Osteocyte (in vitro differentiated cells): Measurements from ENCODE around the gene SHE. TPM values are rescaled to one million over a fixed set of nuclear protein-coding genes. Genes with fewer than 3 reads are reported as not detected.

Experiments
- DNase-seq: peaks from one replicate; pipeline ENCODE4 v3.0.0; 2021; ENCODE audit warnings: mixed read lengths; ENCODE audit not compliant: unreplicated experiment; ENCODE audit errors: extremely low spot score
- H3K27ac Mint-ChIP-seq: one replicate; pipeline ENCODE4 v1.8.0; 2021; ENCODE audit warnings: mild to moderate bottlenecking, mixed read lengths; ENCODE audit not compliant: unreplicated experiment
- H3K27me3 Mint-ChIP-seq: one replicate; pipeline ENCODE4 v1.8.0; 2021; ENCODE audit warnings: mixed read lengths; ENCODE audit not compliant: unreplicated experiment
- H3K36me3 Mint-ChIP-seq: one replicate; pipeline ENCODE4 v1.8.0; 2021; ENCODE audit warnings: mixed read lengths; ENCODE audit not compliant: unreplicated experiment
- H3K4me1 Mint-ChIP-seq: one replicate; pipeline ENCODE4 v1.8.0; 2021; ENCODE audit warnings: mixed read lengths; ENCODE audit not compliant: unreplicated experiment
- H3K4me3 Mint-ChIP-seq: one replicate; pipeline ENCODE4 v1.8.0; 2021; ENCODE audit warnings: mild to moderate bottlenecking, moderate library complexity, mixed read lengths; ENCODE audit not compliant: unreplicated experiment
- H3K9me3 Mint-ChIP-seq: one replicate; pipeline ENCODE4 v1.8.0; 2021; ENCODE audit warnings: mixed read lengths; ENCODE audit not compliant: unreplicated experiment
- total RNA-seq: library from RNA; stranded (reverse); gene quantifications from 2 replicates; pipeline ENCODE4 v1.2.1, GENCODE V29; 2021
- TF ChIP-seq, protein P1 (sequence below): fragments of 200-600 bp; sonication (generic); IDR thresholded peaks from 2 replicates; pipeline ENCODE4 v1.5.0; 2021; ENCODE audit warnings: antibody characterized with exemption, mild to moderate bottlenecking, moderate library complexity

Gene SHE
- total RNA-seq, 1 donor from 2014 or later = not detected

DNA sequence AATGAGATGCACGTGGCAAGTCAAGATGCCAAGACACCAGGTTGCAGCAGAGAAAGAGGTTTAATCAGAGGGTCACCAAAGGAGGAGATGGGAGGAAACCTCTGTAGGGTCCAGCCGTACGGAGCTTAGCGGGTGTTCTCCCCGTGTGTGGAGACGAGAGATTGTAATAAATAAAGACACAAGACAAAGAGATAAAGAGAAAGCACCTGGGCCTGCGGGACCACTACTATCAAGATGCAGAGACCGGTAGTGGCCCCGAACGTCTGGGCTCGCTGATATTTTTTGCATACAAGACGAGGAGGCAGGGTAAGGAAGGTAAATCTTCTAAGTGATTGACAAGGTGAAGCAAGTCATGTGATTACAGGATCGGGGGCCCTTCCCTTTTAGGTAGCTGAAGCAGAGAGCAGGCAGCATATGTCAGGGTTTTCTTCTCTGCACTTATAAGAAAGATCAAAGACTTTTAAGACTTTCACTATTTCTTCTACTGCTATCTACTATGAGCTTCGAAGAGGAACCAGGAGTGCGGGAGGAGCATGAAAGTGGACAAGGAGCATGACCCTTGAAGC is 41.4 kb downstream of the SHE start:
- Mint-ChIP-seq H3K36me3 (peaks cover 24% of the 10 kb centered on the region), H3K27ac (peak overlapping the region; percentile 96), H3K4me3 (no peak overlapping the region), H3K27me3 (no peaks in the 10 kb centered on the region), H3K9me3 (no peaks in the 10 kb centered on the region), H3K4me1 (peaks cover 50% of the 10 kb centered on the region)
- TF ChIP-seq, protein P1, sequence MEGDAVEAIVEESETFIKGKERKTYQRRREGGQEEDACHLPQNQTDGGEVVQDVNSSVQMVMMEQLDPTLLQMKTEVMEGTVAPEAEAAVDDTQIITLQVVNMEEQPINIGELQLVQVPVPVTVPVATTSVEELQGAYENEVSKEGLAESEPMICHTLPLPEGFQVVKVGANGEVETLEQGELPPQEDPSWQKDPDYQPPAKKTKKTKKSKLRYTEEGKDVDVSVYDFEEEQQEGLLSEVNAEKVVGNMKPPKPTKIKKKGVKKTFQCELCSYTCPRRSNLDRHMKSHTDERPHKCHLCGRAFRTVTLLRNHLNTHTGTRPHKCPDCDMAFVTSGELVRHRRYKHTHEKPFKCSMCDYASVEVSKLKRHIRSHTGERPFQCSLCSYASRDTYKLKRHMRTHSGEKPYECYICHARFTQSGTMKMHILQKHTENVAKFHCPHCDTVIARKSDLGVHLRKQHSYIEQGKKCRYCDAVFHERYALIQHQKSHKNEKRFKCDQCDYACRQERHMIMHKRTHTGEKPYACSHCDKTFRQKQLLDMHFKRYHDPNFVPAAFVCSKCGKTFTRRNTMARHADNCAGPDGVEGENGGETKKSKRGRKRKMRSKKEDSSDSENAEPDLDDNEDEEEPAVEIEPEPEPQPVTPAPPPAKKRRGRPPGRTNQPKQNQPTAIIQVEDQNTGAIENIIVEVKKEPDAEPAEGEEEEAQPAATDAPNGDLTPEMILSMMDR = no peak
- no peak for DNase-seq

DNA sequence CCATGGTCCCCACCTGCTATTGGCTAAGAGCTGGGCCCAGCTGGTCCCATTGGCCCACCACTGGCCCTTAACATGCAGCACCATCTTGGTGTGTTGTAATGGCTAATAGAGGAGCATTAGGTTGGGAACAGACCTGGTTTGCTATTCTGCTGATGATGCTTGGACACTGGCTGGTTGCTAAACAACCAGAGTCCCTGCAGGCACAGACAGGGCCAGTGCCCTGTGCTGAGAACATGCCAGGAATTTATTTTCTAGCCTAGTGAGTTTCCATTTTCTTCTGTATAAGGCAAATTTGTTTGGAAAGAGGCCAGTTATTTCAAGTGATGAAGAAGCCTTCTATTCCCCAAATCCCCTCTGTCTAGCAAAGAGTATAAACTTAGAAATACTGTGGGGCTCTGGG is 43.1 kb downstream of the SHE start:
- no peaks in the 10 kb centered on the region for H3K27me3 Mint-ChIP-seq
- TF ChIP-seq, protein P1 = no peak
- H3K4me3 Mint-ChIP-seq = no peak overlapping the region
- peaks cover 46% of the 10 kb centered on the region for H3K4me1 Mint-ChIP-seq
- H3K27ac Mint-ChIP-seq = peak overlapping the region; percentile 96
- no peak for DNase-seq
- no peaks in the 10 kb centered on the region for H3K9me3 Mint-ChIP-seq
- H3K36me3 Mint-ChIP-seq = peaks cover 31% of the 10 kb centered on the region

DNA sequence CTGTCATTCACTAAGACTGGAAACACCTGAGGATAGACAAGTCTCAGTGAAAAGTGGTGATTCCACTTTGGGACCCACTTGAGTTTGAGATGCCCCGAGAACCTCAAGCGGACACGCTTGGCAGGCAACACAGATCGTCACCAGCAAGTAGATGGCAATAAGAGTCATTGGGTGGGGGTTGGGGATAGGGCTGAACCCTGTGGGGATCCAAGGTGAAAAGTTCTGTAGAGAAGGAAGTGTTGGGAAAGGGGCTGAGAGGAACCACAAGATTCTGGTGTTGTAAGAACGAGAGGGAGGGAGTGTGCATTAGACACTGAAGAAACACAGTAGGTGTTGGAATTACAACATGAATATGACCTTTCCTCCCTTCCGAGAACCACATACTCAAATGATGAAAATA is 45.6 kb downstream of the SHE start:
- TF ChIP-seq, protein P1 = no peak
- no peaks in the 10 kb centered on the region for H3K9me3 Mint-ChIP-seq
- H3K4me1 Mint-ChIP-seq = peaks cover 47% of the 10 kb centered on the region
- no peaks in the 10 kb centered on the region for H3K27me3 Mint-ChIP-seq
- no peak overlapping the region for H3K27ac Mint-ChIP-seq
- H3K4me3 Mint-ChIP-seq = no peak overlapping the region
- H3K36me3 Mint-ChIP-seq = peaks cover 33% of the 10 kb centered on the region
- no peak for DNase-seq

DNA sequence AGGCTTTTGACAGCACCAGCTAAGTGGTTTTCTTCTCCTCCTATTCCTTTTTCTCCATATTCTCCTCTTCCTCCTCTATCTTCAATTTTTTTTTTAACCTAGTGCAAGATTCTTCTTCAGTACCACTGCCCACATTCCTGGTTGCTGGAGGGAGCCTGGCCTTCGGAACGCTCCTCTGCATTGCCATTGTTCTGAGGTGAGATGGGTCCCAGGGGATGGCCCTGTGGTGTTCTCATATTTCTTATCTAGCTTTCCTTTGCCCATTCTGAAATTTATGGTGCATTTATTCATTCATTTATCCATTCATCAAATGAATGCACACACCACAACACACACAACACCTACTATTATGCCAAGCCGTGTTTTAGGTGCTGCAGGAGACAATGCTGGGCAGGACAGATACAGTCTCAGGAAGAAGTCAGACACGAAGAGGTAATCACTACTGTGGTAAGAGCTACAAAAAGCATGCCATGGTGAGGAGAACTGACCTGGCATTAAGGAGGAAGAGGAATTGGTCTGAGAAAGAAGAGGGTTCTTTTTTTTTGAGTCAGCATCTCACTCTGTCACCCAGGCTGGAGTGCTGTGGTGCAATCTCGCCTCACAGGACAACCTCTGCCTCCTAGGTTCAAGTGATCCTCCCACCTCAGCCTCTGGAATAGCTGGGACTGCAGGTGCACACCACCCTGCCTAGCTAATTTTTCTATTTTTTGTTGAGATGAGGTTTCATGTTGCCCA is 47.7 kb downstream of the SHE start:
- peaks cover 31% of the 10 kb centered on the region for H3K36me3 Mint-ChIP-seq
- H3K4me3 Mint-ChIP-seq = no peak overlapping the region
- H3K9me3 Mint-ChIP-seq = no peaks in the 10 kb centered on the region
- TF ChIP-seq, protein P1 = no peak
- peaks cover 33% of the 10 kb centered on the region for H3K4me1 Mint-ChIP-seq
- no peak for DNase-seq
- peak overlapping the region; percentile 42 for H3K27ac Mint-ChIP-seq
- no peaks in the 10 kb centered on the region for H3K27me3 Mint-ChIP-seq

DNA sequence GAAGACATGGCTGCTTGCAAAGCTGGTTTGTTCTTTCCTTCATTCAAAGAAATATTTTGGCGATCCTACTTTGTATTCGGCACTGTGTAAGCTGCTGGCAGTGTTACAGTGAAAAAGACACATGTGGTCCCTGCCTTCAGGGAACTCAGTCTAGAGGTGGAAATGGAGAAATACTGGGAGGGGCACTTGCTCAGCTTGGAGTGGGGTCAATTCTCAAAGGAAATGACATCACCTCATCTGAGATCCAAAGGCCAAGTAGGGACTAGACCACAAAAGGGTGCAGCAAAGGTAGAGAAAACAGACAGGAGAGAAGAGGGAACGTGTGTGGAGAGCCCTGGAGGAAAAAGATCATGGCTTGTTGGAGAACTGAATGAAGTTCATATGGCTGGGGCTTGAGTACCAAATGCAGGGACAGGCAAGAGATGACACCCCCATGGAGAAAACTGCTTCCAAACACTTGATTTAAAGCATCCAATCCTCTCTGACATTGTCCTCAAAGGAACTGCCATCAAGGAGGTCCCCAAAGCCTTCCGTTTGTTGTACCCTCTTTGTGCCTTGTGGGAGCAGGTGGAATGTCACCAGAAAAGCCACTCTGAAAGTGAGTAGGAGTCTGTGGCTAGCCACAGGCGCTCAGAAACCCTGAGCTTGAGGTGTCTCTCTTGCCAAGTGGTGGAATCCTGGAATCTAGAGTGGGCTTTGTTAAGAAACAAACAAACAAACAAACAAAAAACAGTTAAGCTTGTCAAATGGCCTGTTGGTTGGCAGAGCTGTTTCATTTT is 48.4 kb downstream of the SHE start:
- Mint-ChIP-seq H3K27me3 (no peaks in the 10 kb centered on the region), H3K27ac (peak overlapping the region; percentile 54), H3K4me1 (peaks cover 25% of the 10 kb centered on the region), H3K9me3 (no peaks in the 10 kb centered on the region), H3K4me3 (no peak overlapping the region), H3K36me3 (peaks cover 33% of the 10 kb centered on the region)
- TF ChIP-seq, protein P1 = no peak
- DNase-seq = no peak
